Measurements from ENCODE around the gene TYRO3.
"Not testable (repeated sequence)": the region's sequence is repeated elsewhere in the genome, so short reads cannot be mapped to it uniquely, and the experiment has no call there.

The TYRO3 gene

DNA sequence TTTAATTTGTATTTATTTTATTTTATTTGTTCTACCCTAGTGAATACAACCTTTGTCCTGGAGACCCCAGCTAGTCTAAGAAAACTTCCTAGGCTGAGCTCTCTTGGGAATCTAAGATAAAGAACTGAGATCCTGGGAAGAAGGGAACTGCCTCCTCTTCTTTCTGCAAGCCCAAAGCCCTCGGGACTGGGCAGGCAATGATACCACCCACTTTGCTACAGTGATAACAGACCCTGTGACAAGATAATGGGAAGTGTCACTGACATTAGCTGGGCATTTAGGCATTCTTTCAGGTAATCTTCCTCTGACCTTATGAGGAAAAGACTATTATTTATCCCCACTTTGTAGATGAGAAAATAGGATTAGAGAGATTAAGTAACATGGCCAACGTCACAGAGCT is 15.1 kb downstream of the TYRO3 start:
- no peak for DNase-seq (ENCODE audit: low read depth in 2 of 2)

DNA sequence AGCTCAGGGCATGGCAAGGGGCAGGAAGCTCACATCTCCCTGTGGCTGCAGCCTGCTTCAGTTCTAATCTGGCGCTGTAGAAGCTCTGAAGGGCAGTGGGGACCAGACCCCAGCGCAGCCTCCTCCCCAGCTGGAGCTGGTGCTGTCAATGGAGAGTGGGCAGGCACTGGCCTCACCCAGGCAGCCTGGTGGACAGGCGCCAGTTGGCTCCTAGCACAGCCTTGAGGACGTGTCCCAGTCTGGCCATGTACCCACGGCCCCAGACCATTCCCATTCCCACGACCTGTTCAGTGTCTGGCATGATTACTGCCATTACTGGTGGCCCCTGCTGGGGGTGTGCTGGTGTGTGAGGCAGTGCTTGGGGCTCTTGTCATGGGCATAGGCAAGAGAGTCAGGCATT is 16.3 kb downstream of the TYRO3 start:
- no peak for DNase-seq (ENCODE audit: low read depth in 2 of 2)

DNA sequence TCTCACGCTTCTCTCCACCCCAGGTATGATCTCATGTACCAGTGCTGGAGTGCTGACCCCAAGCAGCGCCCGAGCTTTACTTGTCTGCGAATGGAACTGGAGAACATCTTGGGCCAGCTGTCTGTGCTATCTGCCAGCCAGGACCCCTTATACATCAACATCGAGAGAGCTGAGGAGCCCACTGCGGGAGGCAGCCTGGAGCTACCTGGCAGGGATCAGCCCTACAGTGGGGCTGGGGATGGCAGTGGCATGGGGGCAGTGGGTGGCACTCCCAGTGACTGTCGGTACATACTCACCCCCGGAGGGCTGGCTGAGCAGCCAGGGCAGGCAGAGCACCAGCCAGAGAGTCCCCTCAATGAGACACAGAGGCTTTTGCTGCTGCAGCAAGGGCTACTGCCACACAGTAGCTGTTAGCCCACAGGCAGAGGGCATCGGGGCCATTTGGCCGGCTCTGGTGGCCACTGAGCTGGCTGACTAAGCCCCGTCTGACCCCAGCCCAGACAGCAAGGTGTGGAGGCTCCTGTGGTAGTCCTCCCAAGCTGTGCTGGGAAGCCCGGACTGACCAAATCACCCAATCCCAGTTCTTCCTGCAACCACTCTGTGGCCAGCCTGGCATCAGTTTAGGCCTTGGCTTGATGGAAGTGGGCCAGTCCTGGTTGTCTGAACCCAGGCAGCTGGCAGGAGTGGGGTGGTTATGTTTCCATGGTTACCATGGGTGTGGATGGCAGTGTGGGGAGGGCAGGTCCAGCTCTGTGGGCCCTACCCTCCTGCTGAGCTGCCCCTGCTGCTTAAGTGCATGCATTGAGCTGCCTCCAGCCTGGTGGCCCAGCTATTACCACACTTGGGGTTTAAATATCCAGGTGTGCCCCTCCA is 19.1 kb downstream of the TYRO3 start:
- DNase-seq (ENCODE audit: low read depth in 2 of 2), result no peak

DNA sequence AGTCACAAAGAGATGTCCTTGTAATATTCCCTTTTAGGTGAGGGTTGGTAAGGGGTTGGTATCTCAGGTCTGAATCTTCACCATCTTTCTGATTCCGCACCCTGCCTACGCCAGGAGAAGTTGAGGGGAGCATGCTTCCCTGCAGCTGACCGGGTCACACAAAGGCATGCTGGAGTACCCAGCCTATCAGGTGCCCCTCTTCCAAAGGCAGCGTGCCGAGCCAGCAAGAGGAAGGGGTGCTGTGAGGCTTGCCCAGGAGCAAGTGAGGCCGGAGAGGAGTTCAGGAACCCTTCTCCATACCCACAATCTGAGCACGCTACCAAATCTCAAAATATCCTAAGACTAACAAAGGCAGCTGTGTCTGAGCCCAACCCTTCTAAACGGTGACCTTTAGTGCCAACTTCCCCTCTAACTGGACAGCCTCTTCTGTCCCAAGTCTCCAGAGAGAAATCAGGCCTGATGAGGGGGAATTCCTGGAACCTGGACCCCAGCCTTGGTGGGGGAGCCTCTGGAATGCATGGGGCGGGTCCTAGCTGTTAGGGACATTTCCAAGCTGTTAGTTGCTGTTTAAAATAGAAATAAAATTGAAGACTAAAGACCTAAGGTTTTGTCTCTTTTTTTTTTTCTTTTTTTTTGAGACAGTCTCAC is 19.8 kb downstream of the TYRO3 start:
- DNase-seq (ENCODE audit: low read depth in 2 of 2), result no peak

DNA sequence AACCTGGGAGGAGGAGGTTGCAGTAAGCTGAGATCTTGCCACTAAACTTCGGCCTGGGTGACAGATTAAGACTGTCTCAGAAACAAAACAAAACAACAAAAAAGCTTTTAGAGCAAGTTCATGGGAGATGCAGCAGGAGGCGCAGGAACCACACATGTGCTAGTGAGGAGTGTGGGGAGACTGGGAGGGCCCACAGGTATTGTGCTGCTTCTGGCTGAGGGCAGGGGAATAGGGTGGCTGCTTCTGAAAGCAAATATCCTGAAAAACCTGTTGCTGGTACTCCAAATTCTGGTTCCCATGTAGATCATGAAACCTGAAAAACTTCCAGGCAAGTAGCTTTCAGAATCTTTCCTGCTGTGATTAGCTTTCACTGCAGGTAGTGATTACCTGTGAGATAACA is 22.1 kb downstream of the TYRO3 start:
- no peak for DNase-seq (ENCODE audit: low read depth in 2 of 2)

DNA sequence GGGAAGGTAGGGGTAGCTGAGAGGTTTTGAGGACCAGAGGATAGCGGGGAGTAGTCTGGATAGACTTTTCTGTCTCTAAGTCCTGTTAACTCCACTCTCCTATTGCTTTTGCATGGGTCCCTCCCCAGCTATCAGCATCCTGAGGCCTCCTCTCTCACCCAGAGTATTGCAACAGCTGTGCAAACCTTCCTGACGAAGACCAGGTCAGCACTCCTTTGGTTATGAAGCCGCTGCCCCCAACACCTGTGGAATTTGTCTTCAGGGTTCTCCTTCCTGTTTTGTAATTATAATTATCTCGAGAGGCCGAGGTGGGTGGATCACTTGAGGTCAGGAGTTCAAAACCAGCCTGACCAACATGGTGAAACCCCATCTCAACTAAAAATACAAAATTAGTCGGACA is 24.8 kb downstream of the TYRO3 start:
- no peak for DNase-seq (ENCODE audit: low read depth in 2 of 2)

DNA sequence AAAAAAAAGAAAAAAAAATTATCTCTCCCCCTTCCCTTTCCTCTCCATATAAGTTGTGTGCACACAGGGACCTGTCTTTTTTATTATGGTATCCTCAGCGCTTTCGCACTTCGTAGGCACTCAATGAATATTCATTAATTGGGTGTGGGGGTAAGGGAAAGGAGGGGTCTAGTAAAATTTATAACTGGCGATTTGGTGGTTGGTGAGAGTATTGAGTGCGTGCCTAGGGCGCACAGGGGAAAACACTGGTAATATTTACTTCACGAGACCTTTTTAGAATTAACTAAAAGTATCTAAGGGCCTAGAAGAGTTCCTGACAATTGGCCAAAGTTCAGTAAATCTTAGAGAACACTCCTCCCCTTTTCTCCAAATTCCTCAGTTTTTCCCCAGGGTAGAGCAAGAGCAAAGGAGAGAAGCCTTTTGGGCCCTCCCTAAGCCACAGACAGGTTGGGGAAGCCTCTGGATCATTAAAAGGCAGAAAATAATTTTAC is 25.7 kb downstream of the TYRO3 start:
- DNase-seq (ENCODE audit: low read depth in 2 of 2), result no peak

DNA sequence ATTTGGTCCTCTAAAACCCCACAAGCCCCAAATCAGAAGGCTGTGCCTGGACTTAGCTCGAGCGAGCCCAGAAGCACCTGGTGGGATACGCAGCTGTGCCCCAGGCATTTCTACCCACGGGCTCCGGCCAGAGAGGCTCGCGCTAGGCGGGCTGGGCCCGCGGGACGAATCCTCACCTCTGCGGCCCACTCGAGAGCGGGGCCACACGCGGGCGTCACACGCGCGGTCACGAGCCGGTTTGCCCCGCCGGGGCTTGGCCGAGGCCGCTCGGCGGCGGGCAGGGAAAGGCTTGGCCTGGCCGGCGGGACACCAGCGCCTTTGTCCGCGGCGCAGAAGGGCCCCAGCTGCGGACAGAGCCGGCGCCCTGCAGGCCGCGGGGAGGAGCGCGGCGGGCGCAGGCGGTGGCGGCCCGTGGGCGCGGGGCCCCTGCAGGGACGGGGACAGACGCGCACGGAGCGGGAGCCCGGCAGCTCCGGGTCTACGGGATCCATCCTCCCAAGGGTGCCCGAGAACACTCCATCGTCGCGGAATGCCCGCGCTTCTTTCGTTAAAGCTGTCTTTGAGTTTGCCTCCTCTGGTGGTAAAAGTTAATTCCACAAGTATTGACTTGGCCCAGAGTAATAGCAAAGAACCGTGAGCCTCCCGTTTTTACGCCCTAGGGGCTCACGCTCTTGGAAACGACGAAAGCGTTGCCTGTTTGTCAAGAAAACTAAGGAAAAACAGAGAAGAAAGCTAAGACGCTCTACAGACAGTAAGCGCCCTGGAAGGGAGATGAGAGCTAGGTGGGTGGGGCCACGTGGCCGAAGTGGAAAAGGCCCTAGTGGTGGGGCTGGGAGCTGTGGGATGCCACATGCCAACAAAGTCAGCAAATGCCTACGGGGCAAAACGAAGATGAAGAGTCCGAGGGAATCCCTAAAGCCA is 26.4 kb downstream of the TYRO3 start:
- DNase-seq (ENCODE audit: low read depth in 2 of 2), result peak; percentile 33 to 41

DNA sequence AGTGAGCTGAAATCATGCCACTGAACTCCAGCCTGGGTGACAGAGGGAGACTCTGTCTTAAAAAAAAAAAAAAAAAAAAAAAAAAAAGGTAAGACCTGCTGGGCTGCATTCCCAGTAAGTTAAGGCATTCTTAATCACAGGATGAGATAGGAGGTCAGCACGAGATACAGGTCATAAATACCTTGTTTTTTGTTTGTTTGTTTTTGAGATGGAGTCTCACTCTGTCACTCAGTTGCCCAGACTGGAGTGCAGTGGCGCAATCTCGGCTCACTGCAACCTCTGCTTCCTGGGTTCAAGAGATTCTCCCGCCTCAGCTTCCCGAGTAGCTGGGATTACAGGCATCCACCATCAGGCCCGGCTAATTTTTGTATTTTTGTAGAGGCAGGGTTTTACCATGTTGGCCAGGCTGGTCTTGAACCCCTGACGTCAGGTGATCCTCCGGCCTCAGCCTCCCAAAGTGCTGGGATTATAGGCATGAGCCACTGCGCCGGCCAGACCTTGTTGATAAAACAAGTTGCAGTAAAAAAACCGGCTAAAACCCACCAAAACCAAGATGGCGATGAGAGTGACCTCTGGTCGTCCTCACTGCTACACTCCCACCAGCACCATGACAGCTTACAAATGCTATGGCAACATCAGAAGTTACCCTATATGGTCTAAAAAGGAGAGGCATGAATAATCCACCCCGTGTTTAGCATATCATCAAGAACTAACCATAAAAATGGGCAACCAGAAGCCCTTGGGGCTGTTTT is 27.7 kb downstream of the TYRO3 start:
- DNase-seq (ENCODE audit: low read depth in 2 of 2), result not testable (repeated sequence)

DNA sequence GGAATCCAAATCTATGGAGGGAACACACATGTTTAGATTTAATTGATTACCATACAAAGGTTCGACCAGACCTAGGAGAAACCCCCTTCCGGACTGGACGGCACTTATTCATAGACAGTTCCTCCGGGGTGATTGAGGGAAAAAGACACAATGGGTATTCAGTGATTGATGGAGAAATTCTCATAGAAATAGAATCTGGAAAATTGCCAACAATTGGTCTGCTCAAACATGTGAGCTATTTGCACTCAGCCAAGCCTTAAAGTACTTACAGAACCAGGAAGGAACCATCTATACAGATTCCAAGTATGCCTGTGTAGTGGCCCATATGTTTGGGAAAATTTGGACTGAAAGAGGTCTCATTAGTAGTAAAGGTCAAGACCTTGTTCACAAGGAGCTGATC is 30.0 kb downstream of the TYRO3 start:
- not testable (repeated sequence) for DNase-seq (ENCODE audit: low read depth in 2 of 2)

DNA sequence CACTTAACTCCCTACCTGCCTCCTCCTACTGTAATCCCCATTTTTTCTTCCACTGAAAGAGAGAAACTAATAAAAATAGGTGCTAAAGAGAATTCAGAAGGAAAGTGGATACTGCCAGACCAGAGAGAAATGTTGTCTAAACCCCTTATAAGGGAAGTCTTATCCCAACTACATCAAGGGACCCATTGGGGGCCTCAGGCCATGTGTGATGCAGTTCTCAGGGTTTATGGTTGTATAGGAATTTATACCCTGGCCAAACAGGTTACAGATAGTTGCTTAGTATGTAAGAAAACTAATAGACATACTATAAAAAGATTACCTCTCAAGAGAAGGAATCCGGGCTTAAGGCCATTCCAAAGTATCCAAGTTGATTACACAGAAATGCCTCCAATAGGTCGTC is 30.6 kb downstream of the TYRO3 start:
- DNase-seq (ENCODE audit: low read depth in 2 of 2), result not testable (repeated sequence)

DNA sequence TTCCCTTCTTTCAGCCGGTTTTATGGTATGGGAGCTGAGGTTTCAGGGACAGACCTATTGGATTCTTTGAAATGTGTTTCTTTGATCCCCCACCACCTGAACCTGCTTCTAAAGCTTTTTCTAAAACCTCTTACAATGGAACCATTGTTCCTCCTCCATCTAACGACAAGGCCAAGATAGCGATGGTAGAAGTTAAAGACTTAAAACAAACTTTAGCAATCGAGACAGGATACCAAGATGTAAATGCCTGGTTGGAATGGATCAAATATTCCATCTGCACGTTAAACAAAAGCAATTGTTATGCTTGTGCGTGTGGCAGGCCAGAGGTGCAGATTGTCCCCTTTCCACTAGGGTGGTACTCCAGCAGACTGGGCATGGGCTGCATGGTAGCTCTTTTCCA is 32.2 kb downstream of the TYRO3 start:
- DNase-seq (ENCODE audit: low read depth in 2 of 2), result not testable (repeated sequence)

DNA sequence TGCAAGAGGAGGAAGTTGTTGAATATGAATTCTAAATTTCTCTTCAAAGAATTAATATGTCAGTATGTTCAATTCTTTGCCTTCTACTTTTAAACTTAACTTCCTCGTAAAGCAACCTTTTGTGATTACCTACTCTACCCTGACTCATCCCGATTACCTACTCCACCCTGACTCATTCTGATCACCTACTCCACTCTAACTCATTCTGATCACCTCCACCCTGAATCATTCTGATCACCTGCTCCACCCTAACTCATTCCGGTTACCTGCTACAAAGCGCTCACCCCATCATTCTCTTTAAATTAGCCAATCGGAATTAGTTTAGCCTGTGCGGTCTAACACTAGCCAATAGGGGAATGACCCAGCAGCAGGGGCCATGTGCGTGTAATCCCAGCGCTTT is 33.7 kb downstream of the TYRO3 start:
- DNase-seq (ENCODE audit: low read depth in 2 of 2), result not testable (repeated sequence)

DNA sequence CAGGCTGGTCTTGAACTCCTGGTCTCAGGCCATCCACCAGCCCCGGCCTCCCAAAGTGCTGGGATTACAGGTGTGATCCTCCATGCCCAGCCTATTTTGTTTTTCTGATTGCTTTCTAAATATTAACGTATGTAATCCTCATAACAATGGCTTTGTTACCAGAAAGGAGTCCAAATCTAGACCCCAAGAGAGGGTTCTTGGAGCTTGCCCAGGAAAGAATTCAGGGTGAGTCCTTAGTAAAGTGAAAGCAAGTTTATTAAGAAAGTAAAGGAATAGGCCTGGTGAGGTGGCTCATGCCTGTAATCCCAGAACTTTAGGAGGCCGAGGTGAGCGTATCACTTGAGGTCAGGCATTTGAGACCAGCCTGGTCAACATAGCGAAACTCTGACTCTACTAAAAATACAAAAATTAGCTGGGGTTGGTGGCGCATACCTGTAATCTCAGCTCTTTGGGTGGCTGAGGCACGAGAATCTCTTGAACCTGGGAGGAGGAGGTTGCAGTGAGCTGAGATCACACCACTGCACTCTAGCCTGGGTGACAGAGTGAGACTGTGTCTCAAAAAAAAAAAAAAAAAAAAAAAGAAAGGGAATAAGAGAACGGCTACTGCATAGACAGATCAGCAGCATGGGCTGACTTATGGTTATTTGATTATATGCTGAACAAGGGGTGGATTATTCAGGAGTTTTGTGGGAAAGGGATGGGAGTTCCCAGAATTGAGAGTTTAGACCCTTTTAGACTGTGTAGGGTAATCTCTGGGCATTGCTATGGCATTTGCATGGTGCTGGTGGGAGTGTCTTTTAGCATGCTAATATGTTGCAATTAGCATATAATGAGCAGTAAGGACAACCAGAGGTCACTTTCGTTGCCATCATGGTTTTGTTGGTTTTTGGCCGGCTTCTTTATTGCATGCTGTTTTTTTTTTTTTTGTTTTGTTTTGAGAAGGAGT is 36.1 kb downstream of the TYRO3 start:
- DNase-seq (ENCODE audit: low read depth in 2 of 2), result no peak

DNA sequence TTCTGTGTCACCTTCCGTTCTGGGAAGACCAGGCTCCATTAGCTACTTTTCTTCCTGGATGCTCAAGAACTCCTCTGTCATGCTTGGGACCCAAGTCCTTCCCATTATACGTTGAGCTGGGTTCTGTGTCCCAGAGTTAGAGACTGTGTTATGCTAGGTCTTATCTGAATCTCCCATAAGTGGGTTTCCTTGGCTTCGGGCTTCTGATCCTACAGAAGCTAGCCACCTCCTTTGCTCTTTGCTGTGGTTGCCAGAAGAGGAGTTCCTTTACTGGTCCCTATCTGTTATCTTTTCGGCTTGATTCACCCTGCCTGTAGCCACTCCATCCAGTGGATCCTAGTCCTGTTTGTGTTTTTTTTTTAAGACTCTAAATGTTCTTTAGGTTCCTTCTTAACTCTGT is 38.0 kb downstream of the TYRO3 start:
- no peak for DNase-seq (ENCODE audit: low read depth in 2 of 2)

DNA sequence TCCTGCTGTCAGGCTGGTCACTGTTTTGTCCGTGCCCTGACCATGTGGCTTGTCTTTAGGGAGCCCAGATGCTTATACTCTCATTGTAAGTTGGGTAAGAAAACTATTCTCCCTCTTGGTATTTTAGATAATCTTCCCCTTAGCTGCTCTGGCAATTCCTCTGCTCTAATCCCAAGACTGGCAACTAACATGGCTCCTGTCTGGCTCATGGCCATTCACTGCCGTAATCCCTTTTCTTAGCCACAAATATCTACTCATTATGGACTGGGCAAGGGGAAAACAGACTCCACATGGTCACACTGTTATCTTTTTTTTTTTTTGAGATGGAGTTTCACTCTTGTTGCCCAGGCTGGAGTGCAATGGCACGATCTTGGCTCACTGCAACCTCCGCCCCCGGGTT is 38.8 kb downstream of the TYRO3 start:
- DNase-seq (ENCODE audit: low read depth in 2 of 2), result no peak

DNA sequence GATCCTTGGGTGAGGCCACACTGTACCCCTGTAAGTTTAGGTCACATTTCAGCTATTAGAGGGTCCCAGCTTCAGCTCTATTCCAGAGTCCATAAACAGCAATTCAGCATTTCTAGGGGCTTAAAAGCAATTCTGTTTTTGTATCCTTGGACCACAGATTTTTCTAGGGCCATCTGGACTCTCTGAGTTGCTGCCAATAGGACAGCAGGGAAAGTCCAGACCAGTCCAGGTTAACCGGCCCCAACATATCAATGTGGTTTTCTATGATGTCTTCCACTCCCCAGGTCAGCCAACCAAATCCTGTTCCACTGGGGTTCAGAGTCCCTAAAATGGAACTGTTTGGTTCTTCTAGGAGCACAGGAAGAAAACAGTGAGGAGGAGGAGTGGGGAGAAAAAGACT is 40.0 kb downstream of the TYRO3 start:
- no peak for DNase-seq (ENCODE audit: low read depth in 2 of 2)

DNA sequence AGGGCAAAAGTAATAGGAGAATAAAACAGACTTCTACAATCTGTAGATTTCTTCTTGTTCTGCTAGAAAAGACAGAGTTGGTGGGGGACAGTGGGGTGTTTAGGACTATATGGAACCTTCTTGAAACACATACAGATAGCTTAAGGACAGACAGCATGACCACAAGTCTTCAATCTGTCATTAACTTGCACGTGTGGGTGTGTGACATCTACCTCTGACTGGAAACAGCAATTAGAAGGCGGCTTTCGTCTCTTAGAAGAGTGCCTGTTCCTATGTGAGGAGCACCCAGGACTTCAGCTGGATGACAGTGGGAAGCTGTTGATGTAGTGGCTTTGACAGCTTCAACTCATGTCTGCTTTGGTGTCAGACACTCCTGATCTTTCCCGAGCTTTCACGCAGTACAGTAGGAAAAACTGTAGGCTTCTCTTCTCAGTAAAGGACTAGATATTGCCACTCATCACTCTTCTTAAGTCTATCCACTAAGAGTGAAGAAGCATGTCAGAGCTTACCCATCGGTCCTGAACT is 44.5 kb downstream of the TYRO3 start:
- no peak for DNase-seq (ENCODE audit: low read depth in 2 of 2)

DNA sequence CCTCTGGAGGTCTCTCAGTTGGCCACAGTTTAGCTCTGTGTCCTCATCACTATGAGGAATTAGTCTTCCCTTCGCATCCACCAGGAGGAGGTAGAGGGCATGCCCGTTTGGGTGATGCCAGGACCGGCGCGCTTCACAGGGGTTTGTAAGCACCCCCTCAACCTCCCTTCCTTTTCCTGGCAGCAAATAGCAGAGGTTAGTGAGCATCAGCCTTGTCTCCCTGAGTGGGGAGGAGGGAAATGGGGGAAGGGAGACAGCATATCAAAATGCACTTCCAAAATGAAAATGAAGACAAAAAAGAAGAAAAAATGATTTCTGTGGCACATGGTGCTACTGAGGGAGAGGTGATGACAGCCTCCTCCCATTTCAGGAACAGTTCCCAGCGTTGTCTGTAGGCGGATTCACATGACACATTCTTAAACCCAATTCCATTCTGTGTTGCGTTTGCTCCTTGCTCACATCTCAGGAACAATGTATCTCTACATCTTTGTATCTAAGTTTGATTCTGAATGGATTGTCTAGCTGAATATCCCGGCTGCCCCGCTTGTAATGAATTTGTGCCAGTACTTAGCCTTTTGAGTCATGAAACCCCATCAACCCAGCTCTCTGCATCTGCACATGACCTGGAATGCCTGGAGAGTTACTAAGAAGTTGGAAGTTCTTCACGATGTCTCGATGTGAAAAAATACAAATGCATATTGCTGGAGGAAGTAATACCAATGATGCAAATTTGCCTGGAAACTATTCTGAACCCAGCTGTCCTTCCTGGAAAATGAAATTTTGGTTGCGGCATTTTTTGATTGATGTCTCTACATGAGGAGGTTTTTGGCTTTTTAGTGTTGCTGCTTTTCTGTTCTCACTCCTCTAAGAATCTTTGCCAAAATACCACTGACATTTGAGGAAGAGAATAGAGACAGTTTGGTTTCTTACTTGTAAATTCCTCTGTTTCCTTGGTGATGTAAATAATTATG is 45.2 kb downstream of the TYRO3 start:
- peak; percentile 38 to 53 for DNase-seq (ENCODE audit: low read depth in 2 of 2)
